CD4-positive, alpha-beta T cell (primary cell): ENCODE data around the gene LARGE1. TPM values are rescaled to one million over a fixed set of nuclear protein-coding genes. Genes with fewer than 3 reads are reported as not detected.

ENCODE experiments used
- ATAC-seq: fragments of 200-7000 bp; cut with Tn5 transposase; one replicate; pipeline ENCODE4 v1.10.0; 2022; ENCODE audit warnings: mild to moderate bottlenecking; ENCODE audit not compliant: poor library complexity
- CTCF ChIA-PET: fragments of 350-600 bp; sonication (Branson Sonifier 250); formaldehyde crosslinking; loops from one replicate; lab custom pipeline; 2021; ENCODE audit warnings: antibody characterized with exemption, inconsistent platforms; lab: Charles Lee
- POLR2A ChIA-PET: fragments of 350-600 bp; sonication (Branson Sonifier 250); formaldehyde crosslinking; loops from one replicate; lab custom pipeline; 2021; ENCODE audit warnings: antibody characterized with exemption, inconsistent platforms; lab: Charles Lee
- DNase-seq, 14 experiments: peaks; one replicate each; pipeline ENCODE4 v3.0.0-alpha.2; 2013 to 2020; ENCODE audit warnings: mixed read lengths in 2 of 14
- H3K27ac ChIP-seq, 2 donors: one replicate each; pipeline versions ENCODE4 v1.5.1 to v1.7.0; 2013; ENCODE audit warnings: low read length in 2 of 2, low read depth in 1 of 2, mild to moderate bottlenecking in 1 of 2
- H3K27me3 ChIP-seq, 2 experiments: 1 replicate in 1 of 2; 2 replicates in 1 of 2; pipeline versions ENCODE4 v1.6.1 to v1.7.0; 2013; ENCODE audit warnings: low read length in 2 of 2, control low read depth in 1 of 2, mild to moderate bottlenecking in 1 of 2, moderate library complexity in 1 of 2; ENCODE audit not compliant: insufficient read depth in 2 of 2, control insufficient read depth in 1 of 2
- H3K36me3 ChIP-seq: one replicate; pipeline ENCODE4 v1.6.1; 2013; ENCODE audit warnings: low read length, control low read depth; ENCODE audit not compliant: insufficient read depth
- H3K4me1 ChIP-seq: one replicate; pipeline ENCODE4 v1.6.1; 2013; ENCODE audit warnings: low read length, control low read depth; ENCODE audit not compliant: insufficient read depth
- H3K4me3 ChIP-seq: one replicate; pipeline ENCODE4 v1.5.1; 2013; ENCODE audit warnings: mild to moderate bottlenecking, low read length, moderate library complexity
- H3K9me3 ChIP-seq, 2 experiments: 1 replicate in 1 of 2; 2 replicates in 1 of 2; pipeline versions ENCODE4 v1.6.1 to v1.7.0; 2013; ENCODE audit warnings: low read length in 2 of 2, mild to moderate bottlenecking in 2 of 2, control low read depth in 1 of 2, moderate library complexity in 1 of 2; ENCODE audit not compliant: control insufficient read depth in 1 of 2, insufficient read depth in 1 of 2
- H3K27ac Mint-ChIP-seq: one replicate; pipeline ENCODE4 v1.8.0; 2020; ENCODE audit warnings: mixed read lengths
- H3K27me3 Mint-ChIP-seq: one replicate; pipeline ENCODE4 v1.8.0; 2021; ENCODE audit warnings: mixed read lengths
- H3K36me3 Mint-ChIP-seq: one replicate; pipeline ENCODE4 v1.8.0; 2021; ENCODE audit warnings: low read depth, mixed read lengths
- H3K4me1 Mint-ChIP-seq: one replicate; pipeline ENCODE4 v1.8.0; 2021; ENCODE audit warnings: low read depth, mixed read lengths
- H3K4me3 Mint-ChIP-seq: one replicate; pipeline ENCODE4 v1.8.0; 2020; ENCODE audit warnings: mild to moderate bottlenecking, mixed read lengths
- H3K9me3 Mint-ChIP-seq: one replicate; pipeline ENCODE4 v1.8.0; 2020; ENCODE audit warnings: mixed read lengths
- CTCF ChIP-seq: fragments of 200-600 bp; IDR thresholded peaks from one replicate; pipeline ENCODE4 v1.8.0; 2022; ENCODE audit warnings: antibody characterized with exemption, mild to moderate bottlenecking
- intact Hi-C, 2 experiments: fragments of 100-400 bp; cut with DNase I in 1 of 2; cut with micrococcal nuclease in 1 of 2; formaldehyde crosslinking; loops; one replicate each; pipeline versions ENCODE4 v1.15.1 to v1.9.0; 2023 to 2025; cut with DNase I, micrococcal nuclease
- total RNA-seq, 174 experiments: library from RNA in 2 of 174; stranded (reverse) in 2 of 174; gene quantifications; one replicate each; pipeline ENCODE4 v1.2.3 and lab custom pipeline; 2021 to 2026

Gene LARGE1
- total RNA-seq, 2 experiments from 2014 or later, result 0.14 to 0.70 TPM

- POLR2A ChIA-PET, result no interaction called here
- Histone ChIP-seq H3K9me3 (peaks cover 0 to 6% of the 10 kb centered on the region in 2 experiments), H3K4me3 (no peak overlapping the region), H3K4me1 (no peaks in the 10 kb centered on the region), H3K36me3 (no peaks in the 10 kb centered on the region), H3K27ac (no peak overlapping the region), H3K27me3 (no peaks in the 10 kb centered on the region)
- intact Hi-C loops, result no loop called here
- no peak for TF ChIP-seq CTCF
- H3K27ac Mint-ChIP-seq, result no peak overlapping the region
- no peak for ATAC-seq
- no peaks in the 10 kb centered on the region for H3K36me3 Mint-ChIP-seq
- peaks cover under 1% of the 10 kb centered on the region for H3K9me3 Mint-ChIP-seq
- no peaks in the 10 kb centered on the region for H3K4me1 Mint-ChIP-seq
- H3K27me3 Mint-ChIP-seq, result no peaks in the 10 kb centered on the region
- no peak overlapping the region for H3K4me3 Mint-ChIP-seq
- CTCF ChIA-PET, result no interaction called here
- DNase-seq, result no peak
Measured at GRCh38 chr22:33842006-33842354, 78.3 kb downstream of the LARGE1 start.

- Histone ChIP-seq H3K4me1 (no peaks in the 10 kb centered on the region), H3K27ac (no peak overlapping the region), H3K9me3 (peaks cover 0 to 6% of the 10 kb centered on the region in 2 experiments), H3K4me3 (no peak overlapping the region), H3K36me3 (no peaks in the 10 kb centered on the region), H3K27me3 (no peaks in the 10 kb centered on the region)
- H3K27me3 Mint-ChIP-seq, result no peaks in the 10 kb centered on the region
- ATAC-seq (no peak), DNase-seq (no peak)
- ChIA-PET POLR2A (no interaction called here), CTCF (no interaction called here)
- no peak for TF ChIP-seq CTCF
- no peak overlapping the region for H3K27ac Mint-ChIP-seq
- H3K4me3 Mint-ChIP-seq, result no peak overlapping the region
- H3K9me3 Mint-ChIP-seq, result no peaks in the 10 kb centered on the region
- intact Hi-C loops, result no loop called here
- no peaks in the 10 kb centered on the region for H3K36me3 Mint-ChIP-seq
- H3K4me1 Mint-ChIP-seq, result no peaks in the 10 kb centered on the region
Measured at GRCh38 chr22:33841281-33842005, 78.8 kb downstream of the LARGE1 start.

GRCh38 chr22:33838644-33839043 lies 81.6 kb downstream of the LARGE1 start:
- no peaks in the 10 kb centered on the region for H3K9me3 Mint-ChIP-seq
- CTCF ChIA-PET, result no interaction called here

More at GRCh38 chr22:33838644-33839043, 81.6 kb downstream of the LARGE1 start:
- H3K27me3 Mint-ChIP-seq, result no peaks in the 10 kb centered on the region
- no peaks in the 10 kb centered on the region for H3K36me3 Mint-ChIP-seq
- no peaks in the 10 kb centered on the region for H3K4me1 Mint-ChIP-seq
- POLR2A ChIA-PET, result no interaction called here
- H3K27me3 ChIP-seq, result no peaks in the 10 kb centered on the region
- ATAC-seq, result no peak
- no peaks in the 10 kb centered on the region for H3K9me3 ChIP-seq
- no peak overlapping the region for H3K4me3 Mint-ChIP-seq
- H3K27ac Mint-ChIP-seq, result no peak overlapping the region
- no peaks in the 10 kb centered on the region for H3K4me1 ChIP-seq
- no peaks in the 10 kb centered on the region for H3K36me3 ChIP-seq
- no peak for TF ChIP-seq CTCF
- H3K27ac ChIP-seq, result no peak overlapping the region
- no peak for DNase-seq
- no peak overlapping the region for H3K4me3 ChIP-seq
- intact Hi-C loops, result loop anchor here in 1 of 2 experiments (2.0 kb wide), 1 partner anchor 28 kb away; no protein-coding TSS in a partner anchor
